Measurements from ENCODE around the gene TRMT11. TPM values are rescaled to one million over a fixed set of nuclear protein-coding genes. Genes with fewer than 3 reads are reported as not detected.

Gene TRMT11
- total and polyA plus RNA-seq, 9 of the 15 experiments (the other 6 are each of a cell fraction or from before 2014, with no cell fraction given): 38.8 to 88.0 (median 59.8) TPM

- H3K9ac ChIP-seq (ENCODE audit: insufficient read depth in 1 of 2, low read depth in 2 of 2, low read length in 2 of 2): no peak overlapping the region
- no peaks in the 10 kb centered on the region for H3K27me3 ChIP-seq (ENCODE audit: control insufficient read depth in 2 of 2, insufficient read depth in 2 of 2, low read length in 2 of 2)
- no peak overlapping the region for H3K4me3 ChIP-seq
- H3K9me1 ChIP-seq (ENCODE audit: control insufficient read depth, insufficient read depth, low read length): no peaks in the 10 kb centered on the region
- in situ Hi-C loops (cut with MboI): no loop called here
- no TSS peak for BruUV-seq (replicated peaks)
- DNase-seq (ENCODE audit: extremely low read depth in 1 of 4, low spot score in 3 of 4) (no peak), ATAC-seq (no peak), FAIRE-seq (no peak)
- no peak overlapping the region for H3K27ac ChIP-seq (ENCODE audit: extremely low read depth, low read depth, low read length)
- no peak overlapping the region for H3K4me2 ChIP-seq (ENCODE audit: insufficient read depth, low read length)
- H3K79me2 ChIP-seq (ENCODE audit: control insufficient read depth, insufficient read depth, low read length): peaks cover 29% of the 10 kb centered on the region; the same call in 2 of the 3 replicates
- intact Hi-C loops (cut with micrococcal nuclease): no loop called here
- TF ChIP-seq ZBTB33 (CRISPR knock-in tag; IDR thresholded peaks at IDR 0.05) (no peak), ARHGAP35 (IDR thresholded peaks at IDR 0.05; ENCODE audit: partially characterized antibody) (no peak), ZZZ3 (IDR thresholded peaks at IDR 0.05) (no peak), XRCC3 (IDR thresholded peaks at IDR 0.05) (no peak), ZNF280B (CRISPR knock-in tag; IDR thresholded peaks at IDR 0.05) (no peak), ADNP (tag; IDR thresholded peaks at IDR 0.05) (no peak), NFYB (IDR thresholded peaks at IDR 0.05; ENCODE audit: extremely low read depth, insufficient read length) (no peak)
- H3K4me1 ChIP-seq (replicated peaks in 1 of 2; ENCODE audit: control insufficient read depth in 2 of 2, insufficient read depth in 2 of 2, low read length in 2 of 2): peaks cover 0 to 16% of the 10 kb centered on the region in 2 experiments; a peak in 3 of 5 replicates
- no peak overlapping the region for H2AFZ ChIP-seq (ENCODE audit: low read depth, low read length)
- ChIA-PET CTCF (ENCODE audit: low intra/inter-chr PET ratio) (no interaction called here), POLR2A (interaction anchor here (0.7 kb wide), 1 partner anchor 11 kb away, joined by 3 read pairs; no protein-coding TSS in a partner anchor)
- no peaks in the 10 kb centered on the region for H4K20me1 ChIP-seq (replicated peaks; ENCODE audit: control insufficient read depth, insufficient read depth, low read length)
- no peaks in the 10 kb centered on the region for H3K9me3 ChIP-seq (replicated peaks; ENCODE audit: control insufficient read depth, insufficient read depth, low read depth, low read length)
- WGBS (ENCODE audit: insufficient coverage, low coverage, missing lambda C conversion rate): 59% methylated on average over 2 of the region's 2 CpGs
- H3K36me3 ChIP-seq (ENCODE audit: control insufficient read depth, insufficient read depth, low read length): peaks cover 31% of the 10 kb centered on the region
These were observed 17.8 kb upstream of the TRMT11 start for GRCh38 chr6:125968493-125968892.

All from K562 (cell line).